Brain microvascular endothelial cell (primary cell): ENCODE data around the gene PSORS1C2.
"Not testable (repeated sequence)": the region's sequence is repeated elsewhere in the genome, so short reads cannot be mapped to it uniquely, and the experiment has no call there.

Source experiments
- DNase-seq: peaks from one replicate; pipeline ENCODE4 v3.0.0-alpha.2; 2020
- H3K27ac ChIP-seq: fragments of 250-450 bp; sonication (Bioruptor Pico); 2 replicates; pipeline ENCODE4 v1.5.1; 2020; ENCODE audit warnings: mild to moderate bottlenecking, moderate library complexity
- H3K27me3 ChIP-seq: fragments of 250-450 bp; sonication (Bioruptor Pico); replicated peaks from 2 replicates; pipeline ENCODE4 v1.5.1; 2020; ENCODE audit warnings: mild to moderate bottlenecking
- H3K36me3 ChIP-seq: fragments of 250-450 bp; sonication (Bioruptor Pico); replicated peaks from 2 replicates; pipeline ENCODE4 v1.5.1; 2020; ENCODE audit warnings: mild to moderate bottlenecking
- H3K4me3 ChIP-seq: 2 replicates; pipeline ENCODE4 v1.5.1; 2011; ENCODE audit warnings: low read depth, mild to moderate bottlenecking, control low read depth, low read length, moderate library complexity
- CTCF ChIP-seq: IDR thresholded peaks from 2 replicates; pipeline ENCODE4 v1.5.1; 2011; ENCODE audit warnings: low read depth, mild to moderate bottlenecking, moderate library complexity, low read length, control low read depth, inconsistent platforms; ENCODE audit errors: missing control alignments
- in situ Hi-C: cut with HindIII; loops from 2 replicates; pipeline ENCODE4 v1.10.0; 2017; ENCODE audit warnings: low sequenced_read_pairs, low pct_ligation_motif_present

The PSORS1C2 gene

GRCh38 chr6:31169123-31169857 lies 30.4 kb upstream of the PSORS1C2 start:
- H3K27me3 ChIP-seq, result no peaks in the 10 kb centered on the region
- no peak overlapping the region for H3K27ac ChIP-seq
- TF ChIP-seq CTCF, result no peak
- no peak for DNase-seq
- no peak overlapping the region for H3K4me3 ChIP-seq
- H3K36me3 ChIP-seq, result no peaks in the 10 kb centered on the region
- in situ Hi-C loops, result no loop called here

- Histone ChIP-seq H3K27ac (no peak overlapping the region), H3K27me3 (no peaks in the 10 kb centered on the region), H3K4me3 (no peak overlapping the region), H3K36me3 (no peaks in the 10 kb centered on the region)
- DNase-seq, result no peak
- TF ChIP-seq CTCF, result no peak
- in situ Hi-C loops, result no loop called here
Observed at GRCh38 chr6:31168606-31169005, 29.7 kb upstream of the PSORS1C2 start.

- H3K36me3 ChIP-seq, result no peaks in the 10 kb centered on the region
- in situ Hi-C loops, result no loop called here
- no peak for DNase-seq
Observed at GRCh38 chr6:31165986-31166385, 27.1 kb upstream of the PSORS1C2 start.

GRCh38 chr6:31165064-31165832 lies 26.4 kb upstream of the PSORS1C2 start:
- H3K36me3 ChIP-seq, in situ Hi-C loops, DNase-seq, H3K27ac ChIP-seq, H3K4me3 ChIP-seq, H3K27me3 ChIP-seq: not testable (repeated sequence)

More at GRCh38 chr6:31165986-31166385, 27.1 kb upstream of the PSORS1C2 start:
- Histone ChIP-seq H3K27ac (no peak overlapping the region), H3K27me3 (no peaks in the 10 kb centered on the region), H3K4me3 (no peak overlapping the region)
- TF ChIP-seq CTCF, result no peak

GRCh38 chr6:31164475-31165063 lies 25.7 kb upstream of the PSORS1C2 start:
- H3K27ac ChIP-seq, in situ Hi-C loops, H3K4me3 ChIP-seq, H3K36me3 ChIP-seq, H3K27me3 ChIP-seq, DNase-seq: not testable (repeated sequence)

GRCh38 chr6:31163922-31164321 lies 25.1 kb upstream of the PSORS1C2 start:
- Histone ChIP-seq H3K27ac (no peak overlapping the region), H3K4me3 (no peak overlapping the region), H3K36me3 (no peaks in the 10 kb centered on the region), H3K27me3 (no peaks in the 10 kb centered on the region)
- DNase-seq, result no peak
- in situ Hi-C loops, result no loop called here
- TF ChIP-seq CTCF, result no peak
